Activated CD8-positive, alpha-beta memory T cell treated with anti-CD3 and anti-CD28 coated beads for 4 hours (primary cell): ENCODE data around the gene PHAF1.
A peak's percentile ranks its signal among the peaks of the same experiment; 100 is the strongest.

ENCODE experiments used
- DNase-seq, 2 donors: peaks; one replicate each; pipeline ENCODE4 v3.0.0-alpha.2; 2020; ENCODE audit warnings: low read depth in 2 of 2

PHAF1 gene

DNA sequence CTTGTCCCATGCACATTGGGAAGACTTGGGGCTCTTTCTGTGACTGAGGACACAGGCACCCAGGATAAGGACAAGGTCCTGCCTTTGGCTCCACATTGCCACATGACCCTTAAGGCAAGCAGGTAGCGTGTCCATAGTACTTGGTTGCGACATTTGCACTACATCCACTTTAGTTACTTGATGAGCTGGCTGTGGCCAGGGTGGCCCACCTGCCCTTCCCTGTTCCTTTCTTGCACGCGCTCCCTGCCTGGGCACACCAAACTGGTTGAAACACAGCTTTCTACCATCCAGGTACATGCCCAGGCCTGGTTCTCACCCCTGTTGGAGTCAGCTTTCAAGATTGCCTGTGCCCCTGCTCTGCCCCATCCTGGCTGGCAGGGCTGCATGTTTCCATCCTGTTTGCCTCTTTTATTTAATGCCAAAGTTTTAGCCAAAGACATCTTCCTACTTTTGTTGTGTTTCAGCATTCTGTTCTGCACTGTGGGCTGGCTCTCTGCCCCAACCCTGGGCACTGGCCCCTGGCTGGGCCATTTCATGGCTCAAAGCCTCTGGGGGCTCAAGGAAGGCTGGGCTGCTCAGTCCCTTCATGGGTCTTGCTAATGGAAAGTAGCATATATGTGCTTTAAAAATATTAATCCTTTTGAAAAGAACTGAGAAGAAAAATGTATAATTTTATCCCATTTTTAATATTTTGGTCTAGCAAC lies 37.8 kb downstream of the PHAF1 start:
- DNase-seq, result no peak

DNA sequence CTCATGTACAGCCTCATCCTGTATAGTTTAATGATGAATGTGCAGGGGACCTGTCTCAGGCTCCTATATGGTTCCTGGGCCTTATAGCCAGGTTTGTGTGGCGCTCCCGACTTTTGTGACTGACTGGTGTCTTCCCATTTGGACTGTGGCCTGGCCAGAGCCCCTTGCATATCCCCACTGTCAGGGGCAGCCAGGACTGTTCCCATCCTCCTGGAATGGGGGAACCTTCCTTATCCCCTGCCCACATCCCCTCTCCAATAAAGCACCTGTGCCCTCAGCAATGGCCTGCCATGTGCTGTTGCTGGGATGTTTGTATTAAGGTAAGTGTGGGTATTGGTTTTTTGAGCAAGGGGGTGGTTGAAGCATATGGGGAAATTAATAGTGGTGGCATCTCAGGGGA lies 38.5 kb downstream of the PHAF1 start:
- DNase-seq, result no peak

- no peak for DNase-seq
Measured at GRCh38 chr16:67148656-67149275, 39.0 kb downstream of the PHAF1 start.

DNA sequence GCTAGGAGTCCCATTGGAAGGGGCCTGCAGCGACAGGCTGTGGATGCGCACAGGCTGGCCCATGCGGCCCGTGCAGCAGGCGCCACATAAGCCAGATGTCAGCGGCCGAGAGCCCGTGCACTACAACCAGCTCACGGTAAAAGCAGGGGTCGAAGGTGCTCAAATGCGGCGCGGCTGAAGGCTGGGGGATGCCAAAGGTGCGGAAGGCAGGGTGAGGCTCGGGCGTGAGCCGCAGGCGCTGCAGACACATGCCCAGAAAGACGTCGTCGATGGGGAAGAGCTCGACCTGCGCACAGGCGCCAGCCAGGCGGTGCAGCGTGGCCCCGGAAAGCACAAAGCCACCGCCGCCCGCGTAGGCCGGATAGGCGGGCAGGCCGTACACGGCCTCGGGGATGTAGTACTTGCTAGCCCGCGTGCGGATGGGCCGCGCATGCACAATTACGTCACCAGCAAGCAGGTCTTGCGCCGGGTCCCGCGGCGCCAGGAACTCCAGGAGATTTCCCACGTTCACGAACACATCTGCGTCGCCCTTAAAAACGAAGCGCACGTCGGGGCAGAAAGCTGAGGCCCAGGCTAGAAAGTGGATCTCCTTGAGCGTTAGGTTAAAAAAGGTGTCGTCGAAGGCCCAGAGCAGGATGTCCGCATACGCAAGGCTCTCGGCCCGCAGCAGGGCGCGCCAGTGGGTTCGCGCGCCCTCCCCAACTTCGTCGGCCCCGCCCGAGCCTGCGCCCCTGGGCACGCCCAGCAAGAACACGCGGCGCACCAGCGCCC lies 39.7 kb downstream of the PHAF1 start:
- DNase-seq, result no peak

DNA sequence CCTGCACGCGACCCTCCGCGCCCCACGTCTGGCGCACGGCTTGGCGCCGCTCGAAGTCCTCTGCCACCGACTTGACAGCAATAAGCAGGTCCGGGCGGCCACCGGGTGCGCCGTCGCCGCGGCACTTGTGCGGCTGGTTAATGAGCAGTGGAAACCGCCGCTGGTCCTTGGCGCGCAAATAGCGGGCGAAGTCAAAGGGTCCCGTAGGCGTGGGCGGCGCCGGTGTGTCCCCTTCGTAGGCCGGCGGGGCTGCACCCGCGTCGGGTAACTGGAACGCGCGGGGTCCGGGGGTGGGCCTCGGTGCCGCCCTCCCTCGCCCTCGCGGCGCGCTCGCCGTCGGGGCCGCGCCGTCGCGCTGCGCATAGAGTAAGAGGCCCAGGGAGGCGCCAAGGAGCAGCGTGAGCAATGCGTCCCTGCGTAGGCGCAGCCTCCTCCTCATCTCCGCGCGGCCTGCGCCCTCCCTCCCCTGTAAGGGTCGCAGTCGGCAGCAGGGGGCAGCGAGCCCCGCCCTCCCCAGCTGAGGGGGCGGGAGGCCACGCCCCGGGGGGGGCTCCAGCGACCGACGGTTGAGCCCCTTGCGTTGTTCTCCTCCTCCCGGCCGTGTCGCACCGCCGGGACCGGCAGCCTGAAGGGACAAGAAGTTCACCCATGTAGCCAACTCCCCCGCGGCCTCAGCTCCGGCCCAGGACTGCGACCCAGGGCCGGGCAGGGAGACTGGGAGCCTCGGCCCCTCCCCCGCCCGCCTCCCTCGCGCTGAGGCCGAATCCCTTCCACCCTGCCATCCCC lies 40.5 kb downstream of the PHAF1 start:
- DNase-seq, result peak in 1 of 2 donors; percentile 45

- no peak for DNase-seq
Measured at GRCh38 chr16:67150833-67151396, 41.2 kb downstream of the PHAF1 start, which contains the start of gene B3GNT9. B3GNT9 (minus strand) TSS chr16:67150998; CDS start chr16:67150485, 513 bp downstream.

GRCh38 chr16:67151431-67152097 lies 41.8 kb downstream of the PHAF1 start:
- DNase-seq, result no peak

DNA sequence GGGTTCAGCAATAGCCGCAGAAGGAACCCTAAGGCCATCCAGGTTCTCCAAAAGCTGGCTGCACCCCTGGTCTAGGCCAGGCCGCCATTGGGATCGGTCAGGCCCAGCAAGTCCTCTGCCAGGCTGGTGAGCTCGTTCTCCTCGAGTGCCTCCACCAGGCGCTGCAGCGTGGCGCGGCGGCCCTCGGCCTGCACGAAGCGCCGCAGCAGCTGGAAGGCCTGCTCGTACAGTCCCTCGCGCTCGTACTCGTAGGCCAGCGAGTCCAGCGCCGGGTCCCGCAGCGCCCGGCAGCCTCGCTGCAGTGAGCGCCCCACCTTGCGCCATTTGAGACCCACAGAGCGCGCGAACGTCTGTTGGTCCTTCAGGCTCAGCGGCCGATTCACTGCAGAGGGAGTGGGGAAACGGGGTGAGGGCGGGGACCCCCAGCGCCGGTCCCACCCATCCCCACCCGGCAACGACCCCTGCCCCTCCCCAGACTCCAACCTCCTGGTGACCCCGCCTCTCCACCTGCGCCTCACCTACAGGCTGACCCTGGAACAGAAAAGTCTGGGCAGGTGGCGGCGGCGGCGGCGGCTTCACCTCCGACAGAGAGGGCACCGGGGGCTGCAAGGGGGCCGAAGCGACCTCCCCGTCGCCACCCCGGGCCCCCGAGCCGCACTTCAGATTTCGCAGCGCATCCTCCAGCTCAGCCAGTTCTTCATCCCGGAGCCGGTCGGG lies 45.0 kb downstream of the PHAF1 start:
- no peak for DNase-seq

- peak; percentile 41 to 54 for DNase-seq
Measured at GRCh38 chr16:67155295-67156142, 45.8 kb downstream of the PHAF1 start.

DNA sequence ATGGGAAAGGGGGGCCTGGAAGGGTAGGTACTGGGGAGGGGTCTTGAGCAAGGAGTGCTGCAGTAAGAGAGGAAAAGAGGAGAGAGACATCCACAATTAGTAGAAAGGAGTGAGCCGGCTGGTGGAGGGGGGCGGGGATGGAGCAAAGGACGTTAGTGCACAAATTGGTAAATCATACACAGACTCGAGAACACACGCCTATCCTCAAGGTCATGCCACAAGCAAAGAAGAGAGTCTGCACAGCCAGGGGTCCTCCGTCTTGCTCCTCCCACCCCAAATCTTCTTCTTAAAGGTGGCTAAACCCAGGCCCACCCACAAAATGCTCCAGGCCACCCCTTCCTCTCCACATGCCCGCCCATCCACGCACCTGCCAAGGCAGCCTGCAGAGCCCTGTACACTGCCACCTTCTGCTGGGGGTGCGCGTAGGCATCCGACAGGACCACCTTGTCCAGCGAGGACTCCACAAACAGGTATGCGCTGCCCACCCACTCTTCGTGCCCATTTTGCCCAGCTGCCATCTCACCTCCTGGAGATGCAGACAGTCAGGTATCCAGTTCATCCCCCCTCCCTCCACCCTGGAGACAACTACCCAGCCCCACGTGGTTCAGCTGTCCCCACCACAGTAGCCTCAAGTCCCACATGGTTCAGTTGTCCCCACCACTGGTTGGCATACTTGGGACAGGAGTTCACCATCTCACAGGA lies 46.6 kb downstream of the PHAF1 start:
- DNase-seq, result no peak

DNA sequence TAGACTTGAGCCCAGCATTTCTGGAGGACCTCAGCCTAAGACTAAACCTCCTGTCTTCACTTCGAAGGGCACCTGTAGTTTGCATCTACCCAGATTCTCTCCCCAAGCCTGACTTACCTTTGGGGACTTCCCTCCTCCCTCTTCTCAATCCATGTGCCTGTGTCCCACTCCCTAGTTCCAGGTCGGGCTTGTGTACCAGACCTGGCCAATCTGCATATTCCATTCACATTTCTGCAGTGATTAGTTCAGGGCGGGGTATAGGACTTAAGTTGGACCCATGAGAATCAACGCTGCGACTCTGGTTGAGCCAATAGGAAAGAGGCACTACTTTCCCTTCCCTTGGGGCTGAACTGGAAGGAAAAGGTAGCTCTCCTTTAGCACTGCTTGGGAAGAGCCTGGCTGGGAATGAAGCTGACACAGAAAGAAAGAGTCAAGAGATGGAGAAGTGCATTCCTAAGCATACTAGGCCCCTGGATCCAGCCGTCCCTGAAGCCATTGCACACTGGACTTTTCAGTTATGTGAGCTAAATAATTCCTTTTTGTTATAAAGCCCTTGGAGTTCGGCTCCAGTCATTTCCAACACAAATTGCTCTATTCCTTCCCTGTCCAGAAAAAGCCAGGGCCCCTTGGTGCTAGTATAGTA lies 47.5 kb downstream of the PHAF1 start:
- no peak for DNase-seq

DNA sequence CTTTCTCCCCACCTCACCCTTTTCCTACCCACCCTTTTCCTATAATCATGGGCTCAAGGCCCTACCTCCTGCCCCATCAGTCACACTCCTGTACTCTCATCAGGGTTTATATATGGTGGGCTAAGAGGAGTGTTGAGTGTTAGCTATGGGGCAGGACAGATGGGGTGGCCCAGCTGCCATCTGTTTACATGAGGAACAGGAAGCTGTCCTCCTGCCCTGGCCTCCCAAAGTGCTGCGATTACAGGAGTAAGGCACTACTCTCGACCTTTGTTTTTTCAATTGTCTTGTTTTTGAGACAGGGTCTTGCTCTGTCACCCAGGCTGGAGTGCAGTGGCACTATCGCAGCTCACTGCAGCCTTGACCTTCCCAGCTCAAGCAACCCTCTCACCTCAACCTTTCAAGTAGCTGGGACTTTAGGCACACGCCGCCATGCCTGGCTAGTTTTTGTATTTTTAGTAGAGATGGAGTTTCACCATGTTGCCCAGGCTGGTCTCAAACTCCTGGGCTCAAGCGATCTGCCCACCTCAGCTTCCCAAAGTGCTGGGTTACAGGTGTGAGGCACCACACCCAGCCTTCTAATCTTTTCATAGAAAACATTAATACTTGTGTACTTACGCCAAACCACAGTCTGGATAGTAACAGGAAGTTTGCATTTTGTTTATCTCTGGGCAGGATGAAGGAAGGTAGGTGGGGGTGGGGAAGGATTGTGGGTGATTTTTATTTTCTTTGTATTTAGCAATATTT lies 48.3 kb downstream of the PHAF1 start:
- DNase-seq, result no peak

- DNase-seq, result peak; percentile 51 to 68
Measured at GRCh38 chr16:67158637-67159600, 49.2 kb downstream of the PHAF1 start.

DNA sequence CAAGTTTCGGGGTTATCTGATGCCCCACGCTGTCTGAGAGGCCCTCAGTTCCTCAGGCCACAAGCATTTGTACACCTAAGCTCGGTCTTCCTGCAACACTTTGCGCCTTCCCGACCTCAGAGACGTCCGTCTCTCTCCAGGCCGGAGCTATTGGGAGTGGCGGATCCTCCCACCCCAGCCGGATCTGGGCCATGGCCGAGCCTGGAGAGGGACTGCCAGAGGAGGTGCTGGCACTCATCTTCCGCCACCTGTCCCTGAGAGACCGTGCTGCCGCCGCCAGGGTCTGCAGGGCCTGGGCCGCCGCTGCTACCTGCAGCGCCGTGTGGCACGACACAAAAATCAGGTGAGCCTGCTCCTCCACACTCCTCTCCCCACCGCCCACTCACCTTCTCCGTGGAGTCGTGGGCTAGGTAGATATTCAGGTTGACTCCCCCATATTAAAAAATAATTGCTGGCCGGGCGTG lies 51.9 kb downstream of the PHAF1 start:
- no peak for DNase-seq

DNA sequence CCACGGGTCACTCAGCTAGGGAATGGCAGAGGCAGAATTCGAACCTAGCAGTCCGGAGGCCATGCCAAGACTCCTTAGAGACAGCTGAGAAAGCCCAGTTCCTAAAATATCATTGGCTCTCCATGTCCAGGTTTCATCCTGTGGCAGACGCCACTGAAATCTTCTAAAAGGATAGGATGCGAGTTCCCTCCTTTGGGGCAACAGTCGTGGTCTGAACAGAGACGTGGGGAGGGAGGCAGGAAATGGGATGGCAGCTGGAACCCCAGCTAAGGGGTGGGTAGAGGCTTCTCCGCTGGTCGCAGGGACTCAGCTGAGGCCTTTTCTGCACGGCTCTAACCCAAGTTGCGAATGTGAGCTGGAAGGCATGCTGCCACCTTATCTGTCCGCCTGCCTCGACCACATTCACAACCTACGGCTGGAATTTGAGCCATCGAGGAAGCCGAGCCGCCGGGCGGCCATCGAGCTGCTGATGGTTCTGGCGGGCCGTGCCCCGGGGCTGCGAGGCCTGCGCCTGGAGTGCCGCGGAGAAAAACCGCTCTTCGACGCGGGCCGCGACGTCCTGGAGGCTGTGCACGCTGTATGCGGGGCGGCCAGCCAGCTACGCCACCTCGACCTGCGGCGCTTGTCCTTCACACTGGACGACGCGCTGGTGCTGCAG lies 52.9 kb downstream of the PHAF1 start:
- DNase-seq, result no peak
